Measurements from ENCODE around the gene PLD1.
A peak's percentile ranks its signal among the peaks of the same experiment; 100 is the strongest.

Gene PLD1

GRCh38 chr3:171838218-171838720 lies 28.0 kb upstream of the PLD1 start:
- DNase-seq (ENCODE audit: low spot score): no peak

DNA sequence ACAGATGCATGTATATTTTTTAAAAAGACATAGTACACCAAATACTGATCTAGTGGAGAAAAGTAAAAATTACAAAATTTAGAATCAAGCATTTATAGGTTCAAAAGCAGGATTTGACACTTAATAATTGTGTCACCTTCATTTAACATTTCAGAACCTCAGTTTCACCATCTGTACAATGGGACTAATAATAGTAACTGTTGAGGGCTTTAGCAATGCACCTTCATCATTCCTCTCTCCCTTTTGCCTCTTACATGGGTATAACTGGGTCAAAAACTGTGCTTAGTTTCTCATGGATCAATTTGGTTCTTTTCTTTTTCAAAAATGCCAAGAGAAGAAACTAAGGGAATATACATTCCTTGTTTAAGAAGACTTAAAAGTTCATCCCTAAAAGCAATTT lies 27.4 kb upstream of the PLD1 start:
- no peak for DNase-seq (ENCODE audit: low spot score)

- DNase-seq (ENCODE audit: low spot score): no peak
These were observed 26.6 kb upstream of the PLD1 start for GRCh38 chr3:171836855-171837254.

- DNase-seq (ENCODE audit: low spot score): no peak
These were observed 25.3 kb upstream of the PLD1 start for GRCh38 chr3:171835613-171836012.

GRCh38 chr3:171835116-171835515 lies 24.8 kb upstream of the PLD1 start:
- DNase-seq (ENCODE audit: low spot score): no peak

- no peak for DNase-seq (ENCODE audit: low spot score)
These were observed 24.1 kb upstream of the PLD1 start for GRCh38 chr3:171834461-171834801.

DNA sequence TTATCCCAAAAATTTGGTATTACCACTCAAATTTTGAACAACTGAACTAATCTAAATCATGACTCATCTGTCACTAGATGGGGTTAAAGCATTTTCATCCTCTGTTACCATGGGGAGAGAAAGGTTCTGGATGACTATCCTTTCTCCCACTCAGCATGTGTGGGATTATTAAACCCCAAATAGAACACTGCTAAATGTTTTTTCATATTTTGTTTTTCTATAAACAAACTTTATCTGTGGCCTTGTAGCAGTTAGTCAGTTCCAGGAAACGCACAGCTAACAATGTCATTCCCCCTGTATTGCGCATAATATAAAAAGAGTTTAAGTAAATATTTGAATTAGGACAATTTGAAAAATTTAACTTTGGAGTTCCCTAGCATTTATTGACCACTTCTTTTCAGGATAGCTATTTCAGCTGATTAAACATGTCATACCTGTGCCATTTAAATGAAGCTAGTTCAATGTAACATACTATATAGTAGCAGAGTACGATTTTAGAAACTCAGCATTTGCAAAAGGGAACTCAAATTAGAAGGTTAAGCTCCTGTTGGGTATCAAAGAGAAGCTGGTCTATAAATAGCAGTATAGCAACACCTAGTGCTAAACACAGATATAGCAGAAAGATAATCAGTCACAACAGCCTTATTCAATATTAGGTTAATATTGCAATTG lies 23.6 kb upstream of the PLD1 start:
- DNase-seq (ENCODE audit: low spot score): no peak

- no peak for DNase-seq (ENCODE audit: low spot score)
These were observed 22.7 kb upstream of the PLD1 start for GRCh38 chr3:171832989-171833388.

DNA sequence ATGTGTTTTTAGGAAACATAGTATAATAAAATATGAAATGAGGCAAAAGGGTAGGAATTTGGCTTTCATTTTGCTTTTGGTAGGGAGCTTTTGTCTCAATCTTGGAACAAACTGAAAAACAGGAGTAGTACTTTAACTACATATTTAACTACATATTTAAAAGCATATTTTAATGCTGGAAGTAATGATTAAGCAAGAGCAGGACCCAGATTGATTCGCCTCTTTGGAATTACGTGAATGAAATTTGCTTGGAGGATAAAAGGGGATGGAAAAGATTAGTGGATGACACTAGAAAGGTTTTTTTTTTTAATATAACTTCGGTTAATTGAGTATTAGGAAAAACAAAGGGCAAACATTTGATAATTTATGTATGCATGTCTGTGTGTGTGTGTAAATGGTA lies 21.7 kb upstream of the PLD1 start:
- no peak for DNase-seq (ENCODE audit: low spot score)

DNA sequence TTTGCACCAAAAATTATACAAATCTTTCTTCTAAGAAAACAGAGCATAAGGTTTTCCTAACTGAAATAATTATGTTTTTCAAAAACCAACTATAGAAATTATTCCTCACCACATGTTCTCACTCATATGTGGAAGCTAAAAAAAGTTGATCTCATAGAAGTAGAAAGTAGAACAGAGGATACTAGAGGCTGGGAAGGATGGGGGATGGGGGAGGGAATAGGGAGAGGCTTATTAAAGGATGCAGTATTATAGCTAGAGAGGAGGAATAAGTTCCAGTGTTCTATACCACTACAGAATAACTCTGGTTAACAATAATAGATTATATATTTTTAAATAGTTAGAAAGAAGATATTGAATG lies 20.2 kb upstream of the PLD1 start:
- no peak for DNase-seq (ENCODE audit: low spot score)

GRCh38 chr3:171829841-171830517 lies 19.7 kb upstream of the PLD1 start:
- peak; percentile 73 for DNase-seq (ENCODE audit: low spot score)

- DNase-seq (ENCODE audit: low spot score): no peak
These were observed 18.9 kb upstream of the PLD1 start for GRCh38 chr3:171828902-171829770.

- DNase-seq (ENCODE audit: low spot score): no peak
These were observed 17.7 kb upstream of the PLD1 start for GRCh38 chr3:171827836-171828458.

DNA sequence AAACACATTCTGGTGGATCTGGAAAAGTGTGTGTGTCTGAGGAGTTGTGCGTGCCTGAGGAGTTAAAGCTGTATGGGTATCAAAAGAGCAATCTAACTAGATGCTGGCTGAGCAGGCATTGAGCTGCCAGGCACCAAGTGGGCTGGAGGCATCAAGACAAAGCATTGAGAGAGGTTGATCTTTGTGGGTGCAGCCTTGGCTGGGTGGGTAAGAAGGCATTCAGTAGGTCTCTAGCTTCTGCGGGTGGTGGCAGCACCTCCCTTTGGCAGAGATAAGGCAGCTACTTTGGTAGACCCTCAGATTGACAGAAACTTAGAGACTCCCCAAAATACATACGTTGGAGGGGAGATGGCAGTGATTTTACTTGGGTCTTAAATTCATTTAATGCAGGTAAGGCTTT lies 17.1 kb upstream of the PLD1 start:
- DNase-seq (ENCODE audit: low spot score): no peak

DNA sequence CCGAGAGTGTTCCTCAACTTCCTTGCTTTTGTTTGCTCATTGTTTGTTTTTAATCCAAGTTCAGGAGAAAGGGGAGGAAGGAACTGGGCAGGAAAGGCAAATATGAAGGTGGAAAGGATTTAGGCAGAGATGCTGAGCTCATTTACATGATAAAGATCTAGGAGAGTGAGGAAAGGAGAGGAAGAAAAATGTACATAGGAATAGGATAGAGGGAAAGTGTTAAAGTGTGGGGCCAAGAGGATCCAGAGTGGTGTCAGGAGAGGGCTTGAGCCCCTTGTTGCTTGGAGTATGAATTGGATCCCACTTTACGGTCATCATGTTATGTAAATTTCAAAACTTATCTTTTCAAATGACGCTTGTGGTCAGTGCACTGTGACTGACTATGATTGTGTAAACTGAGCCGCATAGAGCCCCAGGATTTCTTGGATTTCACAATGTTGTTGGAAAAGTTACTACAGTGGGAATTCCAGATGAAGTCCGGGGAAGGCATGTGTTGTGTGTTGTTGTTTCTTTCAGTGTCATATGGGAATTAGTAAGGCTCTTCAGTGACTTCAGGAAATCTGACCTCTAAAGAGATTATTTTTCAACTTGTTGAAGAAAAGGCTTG lies 15.0 kb upstream of the PLD1 start:
- DNase-seq (ENCODE audit: low spot score): no peak

- DNase-seq (ENCODE audit: low spot score): no peak
These were observed 14.5 kb upstream of the PLD1 start for GRCh38 chr3:171824824-171825221.

DNA sequence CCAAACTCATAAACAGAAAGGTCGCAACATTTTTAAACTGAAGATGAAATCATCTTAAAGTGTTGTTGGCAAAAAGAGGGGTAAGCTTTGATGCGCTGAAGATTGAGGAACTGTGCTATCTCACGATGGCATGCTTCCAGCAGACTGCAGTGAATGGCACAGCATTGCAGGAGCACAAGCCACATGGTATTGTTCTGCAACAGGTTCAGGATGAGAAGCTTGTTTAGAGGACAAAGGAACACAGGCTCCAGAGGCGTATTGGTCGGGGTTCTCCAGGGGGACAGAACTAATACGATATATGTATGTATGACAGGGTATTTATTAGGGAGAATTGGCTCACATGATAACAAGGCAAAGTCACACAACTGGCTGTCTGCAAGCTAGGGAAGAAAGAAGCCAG lies 13.8 kb upstream of the PLD1 start:
- no peak for DNase-seq (ENCODE audit: low spot score)

GRCh38 chr3:171822431-171823106 lies 12.3 kb upstream of the PLD1 start:
- DNase-seq (ENCODE audit: low spot score): no peak

DNA sequence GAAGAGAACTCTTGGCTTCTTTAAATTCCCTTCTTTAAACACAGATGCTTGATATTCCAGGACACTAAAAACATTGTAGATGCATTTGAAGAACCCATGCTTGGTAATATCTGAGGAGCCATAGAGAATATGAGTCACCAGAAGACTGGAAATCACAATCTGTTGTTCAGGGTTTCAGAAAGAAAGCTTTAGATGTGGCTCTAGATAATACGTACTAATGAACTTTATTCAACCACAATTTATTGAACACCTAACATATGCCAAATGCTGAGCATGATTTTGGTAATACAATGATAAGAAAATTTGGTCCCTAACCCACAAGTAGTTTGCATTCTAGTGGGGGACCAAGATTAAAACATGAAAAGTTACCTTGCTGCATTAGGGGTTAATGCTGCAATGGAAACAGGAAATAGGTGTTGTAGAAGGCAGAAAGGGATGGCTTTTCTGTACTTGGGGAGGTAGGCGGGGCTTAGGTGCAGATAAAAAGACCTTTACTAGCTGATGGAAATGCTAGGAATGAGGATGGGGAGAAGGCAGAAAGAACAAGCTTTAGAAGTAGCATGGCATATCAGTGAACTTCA lies 11.6 kb upstream of the PLD1 start:
- DNase-seq (ENCODE audit: low spot score): no peak

DNA sequence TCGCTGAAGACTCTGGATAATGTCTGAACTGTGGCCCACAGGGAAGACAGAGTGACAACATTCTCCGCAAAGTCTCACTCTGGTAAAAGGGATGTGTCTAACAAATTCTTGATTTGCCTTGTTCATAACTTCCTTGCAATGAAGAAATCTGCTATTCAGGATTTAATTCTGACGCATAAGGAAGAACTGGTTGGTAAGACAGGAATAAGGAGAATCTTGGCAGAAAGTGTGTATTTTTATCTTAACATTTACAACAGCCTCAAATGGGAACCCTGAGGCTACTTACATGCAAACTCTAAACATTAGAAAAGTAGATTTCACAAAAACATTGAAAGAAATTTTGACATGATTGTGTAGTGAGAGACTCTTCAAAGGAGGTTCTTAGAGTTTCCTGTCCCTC lies 10.8 kb upstream of the PLD1 start:
- no peak for DNase-seq (ENCODE audit: low spot score)

DNA sequence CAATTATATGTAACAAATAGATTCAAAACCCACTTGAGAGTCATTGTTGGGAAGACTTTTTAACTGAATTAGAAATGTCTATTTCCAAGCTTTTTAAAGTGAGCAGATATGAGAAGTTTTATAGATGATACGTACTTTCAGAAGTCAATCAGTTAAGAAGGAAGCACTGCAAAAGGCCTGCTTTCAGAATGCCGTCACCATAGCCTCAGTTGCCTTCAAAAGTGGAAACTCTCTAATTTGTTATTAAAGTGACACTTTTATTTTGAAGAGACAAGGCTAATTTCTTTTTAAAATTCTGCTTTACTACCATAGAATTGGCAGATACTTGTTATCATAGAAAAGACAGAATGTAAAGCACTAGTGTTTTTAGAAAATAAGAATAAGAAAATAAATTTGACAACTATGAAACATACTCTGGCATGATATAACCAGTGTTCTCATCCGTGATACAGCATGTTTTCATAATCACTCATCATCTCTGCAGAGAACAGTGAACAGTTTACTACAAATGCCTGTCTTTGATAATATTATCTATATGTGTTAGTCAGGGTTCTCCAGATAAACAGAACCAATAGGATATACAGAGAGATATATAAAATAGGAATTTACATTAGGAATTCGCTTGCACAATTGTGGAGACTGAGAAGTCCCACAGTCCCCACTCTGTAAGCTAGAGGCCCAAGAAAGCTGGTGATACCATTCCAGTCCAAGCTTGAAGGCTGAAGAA lies 7.0 kb upstream of the PLD1 start:
- no peak for DNase-seq (ENCODE audit: low spot score)

Data from ecto neural progenitor cell (in vitro differentiated cells).